HepG2 (cell line): Measurements from ENCODE around the gene CMIP. TPM values are rescaled to one million over a fixed set of nuclear protein-coding genes. Genes with fewer than 3 reads are reported as not detected.

Experiments used
- CC2D1A ChIP-seq: sonication (generic); formaldehyde crosslinking; IDR thresholded peaks from 2 replicates; pipeline ENCODE4 v1.8.1; 2023; ENCODE audit warnings: mild to moderate bottlenecking, missing genetic modification reagents
- FOXO4 ChIP-seq: sonication (generic); formaldehyde crosslinking; conservative IDR thresholded peaks from 2 replicates; pipeline ENCODE4 v1.8.1; 2023; ENCODE audit warnings: missing genetic modification reagents
- HHEX ChIP-seq: IDR thresholded peaks from 2 replicates; pipeline ENCODE4 v1.6.1; 2016; ENCODE audit warnings: control low read depth
- NFRKB ChIP-seq: fragments of 450-650 bp; IDR thresholded peaks from 2 replicates; pipeline ENCODE4 v1.6.1; 2017
- NONO ChIP-seq, 2 experiments: fragments of 450-650 bp in 1 of 2; sonication (generic) in 1 of 2; formaldehyde crosslinking in 1 of 2; IDR thresholded peaks in 1 of 2; conservative IDR thresholded peaks in 1 of 2; 2 replicates each; pipeline versions ENCODE4 v1.6.1 to v1.8.0; 2017 to 2022; ENCODE audit warnings: mild to moderate bottlenecking in 1 of 2, missing genetic modification reagents in 1 of 2, moderate library complexity in 1 of 2
- SP2 ChIP-seq: sonication (generic); formaldehyde crosslinking; IDR thresholded peaks from 2 replicates; pipeline ENCODE4 v1.5.1; 2020; ENCODE audit warnings: mild to moderate bottlenecking, missing genetic modification reagents
- THAP7 ChIP-seq: sonication (generic); formaldehyde crosslinking; IDR thresholded peaks from 2 replicates; pipeline ENCODE4 v1.8.1; 2023; ENCODE audit warnings: mild to moderate bottlenecking, missing genetic modification reagents
- ZBTB26 ChIP-seq: IDR thresholded peaks from 2 replicates; pipeline ENCODE4 v1.6.1; 2016; ENCODE audit warnings: missing compliant biosample characterization, missing genetic modification reagents, borderline replicate concordance
- ZNF609 ChIP-seq: sonication (generic); formaldehyde crosslinking; IDR thresholded peaks from 2 replicates; pipeline ENCODE4 v1.4.0; 2020; ENCODE audit warnings: mild to moderate bottlenecking, missing genetic modification reagents, borderline replicate concordance
- ZNF670 ChIP-seq: sonication (generic); formaldehyde crosslinking; IDR thresholded peaks from 2 replicates; pipeline ENCODE4 v1.8.0; 2022; ENCODE audit warnings: mild to moderate bottlenecking, missing genetic modification reagents, borderline replicate concordance
- ZNF737 ChIP-seq: sonication (generic); formaldehyde crosslinking; IDR thresholded peaks from 2 replicates; pipeline ENCODE4 v1.5.0; 2020; ENCODE audit warnings: missing genetic modification reagents, mild to moderate bottlenecking, borderline replicate concordance
- polyA plus RNA-seq, 8 experiments: library from polyadenylated mRNA; depleted of rRNA in 3 of 8; stranded (reverse) in 7 of 8; unstranded in 1 of 8; fragments of >200 nt; fragmentation: Illumina TruSeq in 4 of 8; extraction: Trizol in 4 of 8; gene quantifications; 2 replicates each; pipeline versions ENCODE4 v1.2.1 to v1.2.3, GENCODE V29; 2011 to 2016; ENCODE audit warnings: low read depth in 4 of 8, missing spikeins in 1 of 8, mixed read lengths in 1 of 8; ENCODE audit not compliant: insufficient read depth in 1 of 8
- total RNA-seq, 5 experiments: library from RNA; depleted of rRNA; stranded (reverse); fragments of >200 nt; fragmentation: Illumina TruSeq; extraction: Trizol; gene quantifications; 2 replicates each; pipeline ENCODE4 v1.2.3, GENCODE V29; 2016; ENCODE audit warnings: low read depth in 1 of 5
- TF ChIP-seq, protein P1 (sequence below): fragments of 450-650 bp; IDR thresholded peaks from 2 replicates; pipeline ENCODE4 v1.6.1; 2017; ENCODE audit warnings: mild to moderate bottlenecking
- TF ChIP-seq, protein P2 (sequence below): sonication (generic); formaldehyde crosslinking; IDR thresholded peaks from 2 replicates; pipeline ENCODE4 v1.4.0; 2020; ENCODE audit warnings: mild to moderate bottlenecking, missing genetic modification reagents

Gene CMIP
- total and polyA plus RNA-seq, 2 of the 13 experiments (the other 11 are each of a cell fraction or from before 2014, with no cell fraction given) = 10.9 to 18.1 TPM

GRCh38 chr16:81548876-81549546 is 104.4 kb downstream of the CMIP start (continued):
- TF ChIP-seq ZNF609 (peak; percentile 87), HHEX (CRISPR knock-in tag) (no peak), THAP7 (CRISPR knock-in tag) (0 out of 2 replicates have a peak, but pooled peaks have one; percentile 56), ZNF670 (CRISPR knock-in tag) (no peak), ZNF737 (CRISPR knock-in tag) (no peak), ZBTB26 (CRISPR knock-in tag) (no peak), SP2 (CRISPR knock-in tag) (no peak), NONO (IDR thresholded peaks at IDR 0.05) (no peak), NONO (CRISPR knock-in tag; conservative IDR thresholded peaks at IDR 0.05) (peak; percentile 72; the same call in 1 of the 2 replicates), CC2D1A (CRISPR knock-in tag) (no peak), FOXO4 (no peak), NFRKB (no peak)
- TF ChIP-seq, protein P1, sequence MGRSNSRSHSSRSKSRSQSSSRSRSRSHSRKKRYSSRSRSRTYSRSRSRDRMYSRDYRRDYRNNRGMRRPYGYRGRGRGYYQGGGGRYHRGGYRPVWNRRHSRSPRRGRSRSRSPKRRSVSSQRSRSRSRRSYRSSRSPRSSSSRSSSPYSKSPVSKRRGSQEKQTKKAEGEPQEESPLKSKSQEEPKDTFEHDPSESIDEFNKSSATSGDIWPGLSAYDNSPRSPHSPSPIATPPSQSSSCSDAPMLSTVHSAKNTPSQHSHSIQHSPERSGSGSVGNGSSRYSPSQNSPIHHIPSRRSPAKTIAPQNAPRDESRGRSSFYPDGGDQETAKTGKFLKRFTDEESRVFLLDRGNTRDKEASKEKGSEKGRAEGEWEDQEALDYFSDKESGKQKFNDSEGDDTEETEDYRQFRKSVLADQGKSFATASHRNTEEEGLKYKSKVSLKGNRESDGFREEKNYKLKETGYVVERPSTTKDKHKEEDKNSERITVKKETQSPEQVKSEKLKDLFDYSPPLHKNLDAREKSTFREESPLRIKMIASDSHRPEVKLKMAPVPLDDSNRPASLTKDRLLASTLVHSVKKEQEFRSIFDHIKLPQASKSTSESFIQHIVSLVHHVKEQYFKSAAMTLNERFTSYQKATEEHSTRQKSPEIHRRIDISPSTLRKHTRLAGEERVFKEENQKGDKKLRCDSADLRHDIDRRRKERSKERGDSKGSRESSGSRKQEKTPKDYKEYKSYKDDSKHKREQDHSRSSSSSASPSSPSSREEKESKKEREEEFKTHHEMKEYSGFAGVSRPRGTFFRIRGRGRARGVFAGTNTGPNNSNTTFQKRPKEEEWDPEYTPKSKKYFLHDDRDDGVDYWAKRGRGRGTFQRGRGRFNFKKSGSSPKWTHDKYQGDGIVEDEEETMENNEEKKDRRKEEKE = no peak
- TF ChIP-seq, protein P2, sequence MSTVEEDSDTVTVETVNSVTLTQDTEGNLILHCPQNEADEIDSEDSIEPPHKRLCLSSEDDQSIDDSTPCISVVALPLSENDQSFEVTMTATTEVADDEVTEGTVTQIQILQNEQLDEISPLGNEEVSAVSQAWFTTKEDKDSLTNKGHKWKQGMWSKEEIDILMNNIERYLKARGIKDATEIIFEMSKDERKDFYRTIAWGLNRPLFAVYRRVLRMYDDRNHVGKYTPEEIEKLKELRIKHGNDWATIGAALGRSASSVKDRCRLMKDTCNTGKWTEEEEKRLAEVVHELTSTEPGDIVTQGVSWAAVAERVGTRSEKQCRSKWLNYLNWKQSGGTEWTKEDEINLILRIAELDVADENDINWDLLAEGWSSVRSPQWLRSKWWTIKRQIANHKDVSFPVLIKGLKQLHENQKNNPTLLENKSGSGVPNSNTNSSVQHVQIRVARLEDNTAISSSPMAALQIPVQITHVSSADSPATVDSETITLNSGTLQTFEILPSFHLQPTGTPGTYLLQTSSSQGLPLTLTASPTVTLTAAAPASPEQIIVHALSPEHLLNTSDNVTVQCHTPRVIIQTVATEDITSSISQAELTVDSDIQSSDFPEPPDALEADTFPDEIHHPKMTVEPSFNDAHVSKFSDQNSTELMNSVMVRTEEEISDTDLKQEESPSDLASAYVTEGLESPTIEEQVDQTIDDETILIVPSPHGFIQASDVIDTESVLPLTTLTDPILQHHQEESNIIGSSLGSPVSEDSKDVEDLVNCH (CRISPR knock-in tag) = no peak
